GM15510 (cell line): ENCODE data around the gene MLXIPL.

Experiments
- POLR2A ChIP-seq: IDR thresholded peaks from 3 replicates; pipeline ENCODE4 v1.6.1; 2011; ENCODE audit warnings: borderline replicate concordance; ENCODE audit not compliant: insufficient read length; ENCODE audit errors: extremely low read depth

The MLXIPL gene

GRCh38 chr7:73549176-73549575, 75.1 kb downstream of the MLXIPL start:
- TF ChIP-seq POLR2A: no peak

GRCh38 chr7:73547841-73548240, 76.5 kb downstream of the MLXIPL start:
- TF ChIP-seq POLR2A: no peak

GRCh38 chr7:73544678-73545077, 79.6 kb downstream of the MLXIPL start:
- TF ChIP-seq POLR2A: no peak
